HFF-Myc (cell line): ENCODE results near the gene SLAMF9.

Experiments used
- DNase-seq: peaks from one replicate; pipeline ENCODE4 v3.0.0-alpha.2; 2011; ENCODE audit warnings: low read depth; ENCODE audit errors: extremely low read depth
- H3K4me3 ChIP-seq: replicated peaks from 2 replicates; pipeline ENCODE4 v1.5.1; 2011; ENCODE audit warnings: low read depth, mild to moderate bottlenecking, control low read depth, low read length
- CTCF ChIP-seq: IDR thresholded peaks from 2 replicates; pipeline ENCODE4 v1.5.1; 2012; ENCODE audit warnings: mild to moderate bottlenecking, low read depth, low read length, control low read depth; ENCODE audit errors: missing control alignments

The SLAMF9 gene

GRCh38 chr1:159921700-159922504 is 32.1 kb downstream of the SLAMF9 start:
- DNase-seq: no peak
- no peak for TF ChIP-seq CTCF
- peak overlapping the region; percentile 81 for H3K4me3 ChIP-seq

DNA sequence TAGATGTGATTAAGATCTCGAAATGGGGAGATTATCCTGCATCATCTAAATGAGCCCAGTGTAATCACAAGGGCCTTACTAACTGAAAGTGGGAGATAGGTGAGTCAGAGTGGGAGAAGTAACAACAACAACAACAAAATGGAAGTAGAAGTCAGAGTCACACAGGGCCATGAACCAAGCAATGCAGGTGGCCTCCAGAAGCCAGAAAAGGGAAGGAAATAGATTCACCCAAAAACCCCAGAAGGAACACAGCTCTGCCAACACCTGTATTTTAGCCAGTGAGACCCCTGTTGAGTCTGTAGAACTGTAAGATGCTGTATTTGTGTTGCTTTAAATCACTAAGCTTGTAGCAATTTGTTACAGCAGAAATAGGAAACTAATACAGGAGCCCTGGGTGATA is 32.8 kb downstream of the SLAMF9 start:
- DNase-seq: no peak
- H3K4me3 ChIP-seq: no peak overlapping the region
- TF ChIP-seq CTCF: no peak

DNA sequence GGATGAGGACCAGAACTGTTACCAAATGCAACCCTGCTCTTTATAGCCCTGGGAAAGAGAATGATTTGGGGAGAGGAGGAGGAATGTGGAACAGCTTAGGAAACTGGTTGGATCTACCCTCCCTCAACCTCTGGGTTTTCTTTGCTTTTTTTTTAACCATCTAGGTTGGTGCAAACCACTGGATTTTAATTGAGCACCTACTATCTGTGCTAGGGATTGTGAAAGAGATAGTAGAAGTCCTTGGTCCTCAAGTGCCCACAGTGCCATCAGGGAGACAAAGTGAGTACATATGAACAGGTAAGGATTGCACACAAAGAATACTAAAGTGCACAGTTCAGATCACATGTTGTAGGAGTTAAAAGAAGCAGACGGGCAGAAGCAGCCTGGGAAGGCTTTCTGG is 33.4 kb downstream of the SLAMF9 start:
- H3K4me3 ChIP-seq: no peak overlapping the region
- no peak for DNase-seq
- no peak for TF ChIP-seq CTCF

DNA sequence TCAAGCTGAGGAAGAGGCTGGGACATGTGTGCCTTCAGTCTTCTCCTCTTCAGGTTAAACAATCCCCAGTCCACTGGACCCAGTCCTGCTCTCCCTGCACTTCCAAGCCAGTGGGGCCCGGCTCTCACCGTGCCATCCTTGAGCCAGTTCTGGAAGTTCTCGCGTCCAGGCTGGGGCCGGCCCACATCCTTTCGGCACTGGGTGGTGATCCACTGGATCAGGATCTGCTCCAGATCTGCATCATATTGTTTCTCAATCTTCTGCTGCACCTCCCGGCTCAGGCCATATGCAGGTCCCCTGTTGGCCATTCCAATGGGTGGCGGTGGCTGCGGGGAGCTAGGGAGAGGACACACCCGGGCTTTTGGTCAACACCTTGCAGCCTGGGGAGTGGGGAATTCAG is 33.8 kb downstream of the SLAMF9 start:
- no peak for TF ChIP-seq CTCF
- H3K4me3 ChIP-seq: no peak overlapping the region
- DNase-seq: no peak

- TF ChIP-seq CTCF: no peak
- H3K4me3 ChIP-seq: no peak overlapping the region
- no peak for DNase-seq
Observed at GRCh38 chr1:159919236-159919865, 34.7 kb downstream of the SLAMF9 start.

DNA sequence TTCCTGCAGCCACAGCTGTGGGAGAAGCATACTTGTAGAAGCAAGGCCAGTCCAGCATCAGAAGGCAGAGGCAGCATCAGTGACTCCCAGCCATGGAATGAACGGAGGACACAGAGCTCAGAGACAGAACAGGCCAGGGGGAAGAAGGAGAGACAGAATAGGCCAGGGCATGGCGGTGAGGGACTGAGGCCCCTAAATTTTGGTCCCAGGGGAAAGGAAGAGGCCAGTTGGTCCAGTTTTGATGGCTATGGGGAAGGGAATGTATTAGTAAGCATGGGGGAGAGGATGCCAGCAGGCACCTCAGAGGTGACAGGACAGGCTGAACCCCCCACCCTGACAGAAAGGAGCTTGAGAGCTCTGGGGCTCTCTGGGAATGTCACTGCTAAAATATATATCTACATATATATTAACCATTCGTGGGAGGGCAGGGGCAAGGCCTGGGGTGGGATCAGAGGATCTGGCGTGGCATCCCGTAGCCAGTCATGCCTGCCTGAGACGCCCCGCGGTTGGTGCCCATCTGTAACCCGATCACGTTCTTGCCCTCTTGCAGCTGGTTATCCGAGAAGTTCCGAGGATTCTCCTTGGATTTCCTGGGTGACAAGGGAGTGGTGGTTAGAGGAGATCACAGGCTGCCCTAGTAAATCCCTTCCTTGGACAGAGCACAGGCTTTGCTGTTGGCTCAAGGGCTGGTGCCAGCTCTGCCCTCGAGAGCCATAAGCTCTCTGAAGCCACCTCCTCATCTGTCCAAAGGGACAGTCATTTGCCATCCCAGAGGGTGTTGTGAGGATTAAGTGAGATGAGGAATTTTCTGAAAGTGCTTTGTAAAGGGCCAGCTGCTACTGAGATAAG is 35.5 kb downstream of the SLAMF9 start:
- DNase-seq: no peak
- TF ChIP-seq CTCF: no peak
- H3K4me3 ChIP-seq: no peak overlapping the region
